CD8-positive, alpha-beta memory T cell (primary cell): ENCODE measurements around the gene CARTPT. TPM values are rescaled to one million over a fixed set of nuclear protein-coding genes. Genes with fewer than 3 reads are reported as not detected.

Experiments
- CTCF ChIA-PET: fragments of 350-600 bp; sonication (Branson Sonifier 250); formaldehyde crosslinking; loops from one replicate; lab custom pipeline; 2021; ENCODE audit warnings: antibody characterized with exemption; lab: Charles Lee
- POLR2A ChIA-PET: fragments of 350-600 bp; sonication (Branson Sonifier 250); formaldehyde crosslinking; loops from one replicate; lab custom pipeline; 2021; ENCODE audit warnings: antibody characterized with exemption; lab: Charles Lee
- DNase-seq, 5 donors: peaks; one replicate each; pipeline versions ENCODE4 v3.0.0 to v3.0.0-alpha.2; 2020 to 2022; ENCODE audit warnings: mixed read lengths in 1 of 5
- H3K27ac ChIP-seq: one replicate; pipeline ENCODE4 v1.7.0; 2013; ENCODE audit warnings: low read depth, mild to moderate bottlenecking, low read length, moderate library complexity
- H3K27me3 ChIP-seq: 2 replicates; pipeline ENCODE4 v1.7.0; 2013; ENCODE audit warnings: low read length, mild to moderate bottlenecking; ENCODE audit not compliant: insufficient read depth, poor library complexity, severe bottlenecking
- H3K36me3 ChIP-seq: 2 replicates; pipeline ENCODE4 v1.7.0; 2013; ENCODE audit warnings: mild to moderate bottlenecking, low read length, moderate library complexity; ENCODE audit not compliant: insufficient read depth
- H3K4me1 ChIP-seq: 2 replicates; pipeline ENCODE4 v1.7.0; 2013; ENCODE audit warnings: mild to moderate bottlenecking, low read length, moderate library complexity; ENCODE audit not compliant: insufficient read depth
- H3K4me3 ChIP-seq: 2 replicates; pipeline ENCODE4 v1.7.0; 2013; ENCODE audit warnings: mild to moderate bottlenecking, low read length
- H3K9me3 ChIP-seq: 2 replicates; pipeline ENCODE4 v1.7.0; 2013; ENCODE audit warnings: mild to moderate bottlenecking, low read length
- H3K27ac Mint-ChIP-seq, 8 donors: one replicate each; pipeline ENCODE4 v1.8.0; 2020 to 2021; ENCODE audit warnings: mixed read lengths in 8 of 8, mild to moderate bottlenecking in 6 of 8, inconsistent platforms in 3 of 8, moderate library complexity in 3 of 8
- H3K27me3 Mint-ChIP-seq, 2 donors: one replicate each; pipeline ENCODE4 v1.8.0; 2020 to 2021; ENCODE audit warnings: mixed read lengths in 2 of 2, mild to moderate bottlenecking in 1 of 2, moderate library complexity in 1 of 2
- H3K36me3 Mint-ChIP-seq, 3 donors: one replicate each; pipeline ENCODE4 v1.8.0; 2020 to 2021; ENCODE audit warnings: mixed read lengths in 3 of 3, inconsistent platforms in 1 of 3, mild to moderate bottlenecking in 1 of 3
- H3K4me1 Mint-ChIP-seq, 3 donors: one replicate each; pipeline ENCODE4 v1.8.0; 2020 to 2021; ENCODE audit warnings: mixed read lengths in 3 of 3, inconsistent platforms in 1 of 3, mild to moderate bottlenecking in 1 of 3
- H3K4me3 Mint-ChIP-seq, 7 donors: one replicate each; pipeline ENCODE4 v1.8.0; 2020 to 2021; ENCODE audit warnings: mixed read lengths in 7 of 7, mild to moderate bottlenecking in 6 of 7, moderate library complexity in 4 of 7, inconsistent platforms in 2 of 7
- H3K9me3 Mint-ChIP-seq, 5 donors: one replicate each; pipeline ENCODE4 v1.8.0; 2020 to 2022; ENCODE audit warnings: mixed read lengths in 5 of 5, mild to moderate bottlenecking in 3 of 5, moderate library complexity in 2 of 5, inconsistent platforms in 1 of 5
- polyA plus RNA-seq: library from polyadenylated mRNA; unstranded; fragments of 300-500 nt; fragmentation: Illumina TruSeq; gene quantifications from one replicate; pipeline ENCODE4 v1.2.3, GENCODE V29; 2021
- total RNA-seq, 2 experiments: library from RNA; stranded (reverse); gene quantifications; one replicate each; pipeline ENCODE4 v1.2.3, GENCODE V29; 2021

Gene CARTPT
- total and polyA plus RNA-seq, 3 experiments from 2014 or later, result not detected

DNA sequence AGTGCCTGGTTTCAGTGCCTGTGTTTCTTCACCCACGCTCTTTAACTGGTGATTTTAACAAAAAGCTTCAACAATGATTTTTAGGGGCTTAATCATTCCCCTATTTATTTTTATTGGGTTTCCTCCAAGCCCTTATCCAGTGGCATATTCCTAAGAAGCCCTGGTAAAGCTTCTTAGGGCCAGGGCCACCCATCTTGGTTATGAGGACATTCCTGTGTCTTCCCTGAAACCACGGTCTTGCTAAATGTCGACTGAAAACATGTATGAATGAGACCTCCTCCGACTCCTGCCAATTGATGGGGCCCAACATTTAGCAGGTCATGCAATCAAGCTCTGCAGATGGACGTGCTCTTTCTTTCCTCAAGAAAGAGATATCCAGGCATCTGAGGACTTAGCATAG lies 13.7 kb upstream of the CARTPT start:
- Histone ChIP-seq H3K4me1 (no peaks in the 10 kb centered on the region), H3K4me3 (no peak overlapping the region), H3K9me3 (no peaks in the 10 kb centered on the region), H3K27ac (no peak overlapping the region), H3K36me3 (no peaks in the 10 kb centered on the region), H3K27me3 (no peaks in the 10 kb centered on the region)
- ChIA-PET CTCF (interaction anchor here (1.0 kb wide), 1 partner anchor 10 kb away, joined by 3 read pairs; no protein-coding TSS in a partner anchor), POLR2A (no interaction called here)
- Mint-ChIP-seq H3K27ac (no peak overlapping the region), H3K4me1 (no peaks in the 10 kb centered on the region), H3K9me3 (peaks cover 0 to 3% (median 0%) of the 10 kb centered on the region in 5 donors), H3K36me3 (no peaks in the 10 kb centered on the region), H3K27me3 (peaks cover 3 to 25% of the 10 kb centered on the region in 2 donors), H3K4me3 (no peak overlapping the region)
- no peak for DNase-seq

- no peaks in the 10 kb centered on the region for H3K36me3 Mint-ChIP-seq
- ChIA-PET CTCF (no interaction called here), POLR2A (no interaction called here)
Observed at GRCh38 chr5:71706906-71707305, 12.2 kb upstream of the CARTPT start.

DNA sequence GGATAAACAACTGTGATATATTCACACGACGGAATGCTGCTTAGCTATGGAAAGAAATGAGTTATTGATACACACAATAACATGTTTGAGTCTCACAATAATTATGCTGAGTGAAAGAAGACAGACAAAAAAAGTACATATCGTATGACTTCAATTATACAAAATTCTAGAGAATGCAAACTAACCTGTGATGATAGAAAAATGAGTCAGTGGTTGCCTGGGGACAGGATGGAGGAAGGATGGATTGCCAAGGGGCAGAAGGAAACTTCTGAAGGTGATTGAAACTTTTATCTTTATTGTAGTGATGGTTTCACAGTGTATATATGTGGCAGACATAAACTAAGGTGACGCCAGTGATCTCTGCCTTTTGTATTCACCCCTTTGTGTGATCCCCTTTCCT lies 7.5 kb upstream of the CARTPT start:
- no peak overlapping the region for H3K27ac Mint-ChIP-seq
- H3K4me1 ChIP-seq, result no peaks in the 10 kb centered on the region
- H3K9me3 Mint-ChIP-seq, result peaks cover 0 to 3% (median 2%) of the 10 kb centered on the region in 5 donors
- no peak for DNase-seq
- POLR2A ChIA-PET, result no interaction called here
- H3K27me3 ChIP-seq, result peaks cover 4% of the 10 kb centered on the region
- H3K4me1 Mint-ChIP-seq, result no peaks in the 10 kb centered on the region
- no peaks in the 10 kb centered on the region for H3K36me3 ChIP-seq
- no peaks in the 10 kb centered on the region for H3K36me3 Mint-ChIP-seq
- H3K27ac ChIP-seq, result no peak overlapping the region
- CTCF ChIA-PET, result no interaction called here
- H3K9me3 ChIP-seq, result no peaks in the 10 kb centered on the region
- no peak overlapping the region for H3K4me3 Mint-ChIP-seq
- peaks cover 17 to 43% of the 10 kb centered on the region in 2 donors for H3K27me3 Mint-ChIP-seq
- H3K4me3 ChIP-seq, result no peak overlapping the region

More at GRCh38 chr5:71706906-71707305, 12.2 kb upstream of the CARTPT start:
- H3K27me3 Mint-ChIP-seq, result peaks cover 3 to 19% of the 10 kb centered on the region in 2 donors
- Histone ChIP-seq H3K36me3 (no peaks in the 10 kb centered on the region), H3K4me3 (no peak overlapping the region), H3K27ac (no peak overlapping the region), H3K4me1 (no peaks in the 10 kb centered on the region), H3K27me3 (no peaks in the 10 kb centered on the region), H3K9me3 (no peaks in the 10 kb centered on the region)
- H3K9me3 Mint-ChIP-seq, result peaks cover 0 to 3% (median 0%) of the 10 kb centered on the region in 5 donors
- no peak overlapping the region for H3K4me3 Mint-ChIP-seq
- H3K27ac Mint-ChIP-seq, result no peak overlapping the region
- H3K4me1 Mint-ChIP-seq, result no peaks in the 10 kb centered on the region
- no peak for DNase-seq

- Histone ChIP-seq H3K27ac (no peak overlapping the region), H3K4me3 (no peak overlapping the region), H3K27me3 (peaks cover 8% of the 10 kb centered on the region), H3K9me3 (no peaks in the 10 kb centered on the region), H3K4me1 (no peaks in the 10 kb centered on the region), H3K36me3 (no peaks in the 10 kb centered on the region)
- Mint-ChIP-seq H3K4me1 (no peaks in the 10 kb centered on the region), H3K27me3 (peaks cover 29 to 62% of the 10 kb centered on the region in 2 donors), H3K36me3 (no peaks in the 10 kb centered on the region), H3K4me3 (no peak overlapping the region), H3K9me3 (peaks cover 0 to 2% (median 0%) of the 10 kb centered on the region in 5 donors), H3K27ac (no peak overlapping the region)
- DNase-seq, result no peak
- POLR2A ChIA-PET, result no interaction called here
- CTCF ChIA-PET, result no interaction called here
Observed at GRCh38 chr5:71714911-71715310, 4.2 kb upstream of the CARTPT start.

DNA sequence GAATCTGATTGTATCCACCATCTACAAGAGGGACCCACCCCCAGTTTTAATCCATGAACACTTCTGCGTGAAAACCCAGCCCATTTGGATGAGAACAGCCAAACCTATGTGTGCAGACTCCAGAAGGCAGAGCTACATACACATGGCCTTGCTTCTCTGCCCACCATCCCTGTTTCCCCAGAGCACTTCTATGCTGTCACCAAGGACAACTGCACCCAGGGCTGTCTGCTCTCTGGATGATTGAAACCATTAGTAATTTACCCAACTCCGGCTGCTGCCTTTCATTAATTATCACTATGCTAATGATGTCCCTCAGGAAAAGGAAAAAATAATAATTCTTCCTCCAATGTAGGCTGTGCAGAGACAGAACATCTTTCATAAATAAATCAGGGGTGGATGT lies 8.9 kb downstream of the CARTPT start:
- no peaks in the 10 kb centered on the region for H3K4me1 ChIP-seq
- H3K27ac Mint-ChIP-seq, result no peak overlapping the region
- DNase-seq, result no peak
- H3K27ac ChIP-seq, result no peak overlapping the region
- no peaks in the 10 kb centered on the region for H3K9me3 Mint-ChIP-seq
- H3K4me1 Mint-ChIP-seq, result no peaks in the 10 kb centered on the region
- no peak overlapping the region for H3K4me3 ChIP-seq
- ChIA-PET CTCF (no interaction called here), POLR2A (no interaction called here)
- no peaks in the 10 kb centered on the region for H3K9me3 ChIP-seq
- no peaks in the 10 kb centered on the region for H3K27me3 ChIP-seq
- H3K4me3 Mint-ChIP-seq, result no peak overlapping the region
- H3K27me3 Mint-ChIP-seq, result peaks cover 15 to 56% of the 10 kb centered on the region in 2 donors
- H3K36me3 Mint-ChIP-seq, result no peaks in the 10 kb centered on the region
- H3K36me3 ChIP-seq, result no peaks in the 10 kb centered on the region

- DNase-seq, result no peak
- H3K27me3 Mint-ChIP-seq, result peaks cover 10 to 50% of the 10 kb centered on the region in 2 donors
- Histone ChIP-seq H3K36me3 (no peaks in the 10 kb centered on the region), H3K9me3 (no peaks in the 10 kb centered on the region), H3K4me3 (no peak overlapping the region), H3K4me1 (no peaks in the 10 kb centered on the region), H3K27me3 (no peaks in the 10 kb centered on the region), H3K27ac (no peak overlapping the region)
- ChIA-PET CTCF (no interaction called here), POLR2A (no interaction called here)
- H3K27ac Mint-ChIP-seq, result no peak overlapping the region
- no peaks in the 10 kb centered on the region for H3K9me3 Mint-ChIP-seq
- no peaks in the 10 kb centered on the region for H3K36me3 Mint-ChIP-seq
- H3K4me1 Mint-ChIP-seq, result no peaks in the 10 kb centered on the region
- H3K4me3 Mint-ChIP-seq, result no peak overlapping the region
Observed at GRCh38 chr5:71731015-71731414, 11.9 kb downstream of the CARTPT start.

GRCh38 chr5:71732011-71732410 lies 12.9 kb downstream of the CARTPT start:
- no peak overlapping the region for H3K27ac ChIP-seq
- H3K4me3 ChIP-seq, result no peak overlapping the region
- Mint-ChIP-seq H3K4me3 (no peak overlapping the region), H3K9me3 (peaks cover 0 to 2% (median 0%) of the 10 kb centered on the region in 5 donors), H3K27ac (no peak overlapping the region), H3K4me1 (no peaks in the 10 kb centered on the region), H3K36me3 (no peaks in the 10 kb centered on the region), H3K27me3 (peaks cover 12 to 47% of the 10 kb centered on the region in 2 donors)
- no peaks in the 10 kb centered on the region for H3K36me3 ChIP-seq
- no peak for DNase-seq
- H3K9me3 ChIP-seq, result no peaks in the 10 kb centered on the region
- no peaks in the 10 kb centered on the region for H3K4me1 ChIP-seq
- no peaks in the 10 kb centered on the region for H3K27me3 ChIP-seq
- ChIA-PET POLR2A (no interaction called here), CTCF (no interaction called here)

- no peaks in the 10 kb centered on the region for H3K27me3 ChIP-seq
- Mint-ChIP-seq H3K27ac (no peak overlapping the region), H3K36me3 (no peaks in the 10 kb centered on the region), H3K4me1 (no peaks in the 10 kb centered on the region), H3K9me3 (peaks cover 0 to 2% (median 0%) of the 10 kb centered on the region in 5 donors), H3K27me3 (peaks cover 4 to 37% of the 10 kb centered on the region in 2 donors), H3K4me3 (no peak overlapping the region)
- no peak overlapping the region for H3K4me3 ChIP-seq
- ChIA-PET CTCF (no interaction called here), POLR2A (no interaction called here)
- H3K9me3 ChIP-seq, result no peaks in the 10 kb centered on the region
- H3K4me1 ChIP-seq, result no peaks in the 10 kb centered on the region
- no peak for DNase-seq
- H3K27ac ChIP-seq, result no peak overlapping the region
- no peaks in the 10 kb centered on the region for H3K36me3 ChIP-seq
Observed at GRCh38 chr5:71734141-71734540, 15.1 kb downstream of the CARTPT start.
